Frontal cortex (tissue), 4 donors: Measurements from ENCODE around the gene HAUS5. TPM values are rescaled to one million over a fixed set of nuclear protein-coding genes. Genes with fewer than 3 reads are reported as not detected.
"Not testable (repeated sequence)": the region's sequence is repeated elsewhere in the genome, so short reads cannot be mapped to it uniquely, and the experiment has no call there.

Experiments used
- DNase-seq, 2 donors: peaks; one replicate each; pipeline ENCODE4 v3.0.0; 2012; ENCODE audit warnings: low spot score in 2 of 2
- FAIRE-seq: peaks from 2 replicates; lab custom pipeline; 2012; peaks lifted over from hg19 to GRCh38; lab: Jason Lieb, UNC
- total RNA-seq: library from RNA; depleted of rRNA; stranded (reverse); fragments of >200 nt; gene quantifications from one replicate; pipeline ENCODE4 v1.2.3, GENCODE V29; 2014
- donor health status: control.
- donor health status: control.
- donor health status: control.

The HAUS5 gene
- total RNA-seq, 1 donor from 2014 or later, result 5.3 TPM

- FAIRE-seq (no peak), DNase-seq (no peak)
Observed at GRCh38 chr19:35639863-35640262, 27.3 kb downstream of the HAUS5 start.

- FAIRE-seq, result no peak
Observed at GRCh38 chr19:35641515-35642151, 29.1 kb downstream of the HAUS5 start, which contains the start of gene ETV2. Gene ETV2 (plus strand): TSS chr19:35641745. CDS start chr19:35642461, 716 bp downstream.

GRCh38 chr19:35642312-35642711 is 29.8 kb downstream of the HAUS5 start:
- DNase-seq, result no peak
- no peak for FAIRE-seq

More at GRCh38 chr19:35641515-35642151, 29.1 kb downstream of the HAUS5 start, which contains the start of gene ETV2:
- DNase-seq, result no peak

GRCh38 chr19:35642798-35643254 is 30.3 kb downstream of the HAUS5 start:
- FAIRE-seq, result no peak
- no peak for DNase-seq

GRCh38 chr19:35643255-35644205 is 31.0 kb downstream of the HAUS5 start:
- DNase-seq (peak; percentile 69 to 75), FAIRE-seq (no peak)

- no peak for FAIRE-seq
- DNase-seq, result peak; percentile 76 to 85
Observed at GRCh38 chr19:35644206-35644986, 31.9 kb downstream of the HAUS5 start.

GRCh38 chr19:35644987-35645679 is 32.6 kb downstream of the HAUS5 start:
- DNase-seq (peak; percentile 59 to 69), FAIRE-seq (no peak)

GRCh38 chr19:35645680-35646511 is 33.4 kb downstream of the HAUS5 start:
- FAIRE-seq, result no peak
- DNase-seq, result no peak

- FAIRE-seq (peak; percentile 71), DNase-seq (peak; percentile 94 to 99)
Observed at GRCh38 chr19:35648017-35648961, 35.8 kb downstream of the HAUS5 start, which contains the start of gene COX6B1. Gene COX6B1 (plus strand): TSS chr19:35648323. CDS start chr19:35651244, 2,921 bp downstream.

- FAIRE-seq (no peak), DNase-seq (no peak)
Observed at GRCh38 chr19:35650581-35650980, 38.0 kb downstream of the HAUS5 start.

GRCh38 chr19:35654828-35655227 is 42.3 kb downstream of the HAUS5 start:
- not testable (repeated sequence) for FAIRE-seq, DNase-seq

- FAIRE-seq (no peak), DNase-seq (no peak)
Observed at GRCh38 chr19:35655600-35655999, 43.1 kb downstream of the HAUS5 start.

- DNase-seq (no peak), FAIRE-seq (no peak)
Observed at GRCh38 chr19:35656700-35657099, 44.2 kb downstream of the HAUS5 start.

- no peak for DNase-seq
- FAIRE-seq, result no peak
Observed at GRCh38 chr19:35657904-35658700, 45.6 kb downstream of the HAUS5 start.

- DNase-seq (no peak), FAIRE-seq (no peak)
Observed at GRCh38 chr19:35661995-35662340, 49.4 kb downstream of the HAUS5 start.

GRCh38 chr19:35663981-35664380 is 51.4 kb downstream of the HAUS5 start:
- DNase-seq (no peak), FAIRE-seq (no peak)

GRCh38 chr19:35665157-35665556 is 52.6 kb downstream of the HAUS5 start:
- no peak for DNase-seq
- FAIRE-seq, result no peak
